Spleen (tissue), 11 donors: ENCODE data around the gene FASN. TPM values are rescaled to one million over a fixed set of nuclear protein-coding genes. Genes with fewer than 3 reads are reported as not detected.
A peak's percentile ranks its signal among the peaks of the same experiment; 100 is the strongest.

Experiments used
- DNase-seq: peaks from one replicate; pipeline ENCODE4 v3.0.0-alpha.2; 2020
- H3K27ac ChIP-seq, 8 donors: fragments of 200-600 bp; sonication (generic) in 7 of 8; 1 replicate in 4 of 8; 2 replicates in 4 of 8; pipeline versions ENCODE4 v1.5.0 to v1.8.0; 2016 to 2021; ENCODE audit warnings: inconsistent platforms in 4 of 8, mild to moderate bottlenecking in 4 of 8, moderate library complexity in 1 of 8
- H3K27me3 ChIP-seq, 7 donors: fragments of 200-600 bp; sonication (generic) in 6 of 7; replicated peaks in 1 of 7; 1 replicate in 4 of 7; 2 replicates in 3 of 7; pipeline versions ENCODE4 v1.5.0 to v1.8.0; 2016 to 2021; ENCODE audit warnings: inconsistent platforms in 3 of 7, mild to moderate bottlenecking in 1 of 7
- H3K36me3 ChIP-seq, 6 donors: fragments of 200-600 bp; sonication (generic) in 5 of 6; 1 replicate in 4 of 6; 2 replicates in 2 of 6; pipeline versions ENCODE4 v1.5.0 to v1.8.0; 2016 to 2021; ENCODE audit warnings: inconsistent platforms in 2 of 6
- H3K4me1 ChIP-seq, 6 donors: fragments of 200-600 bp; sonication (generic) in 5 of 6; 1 replicate in 3 of 6; 2 replicates in 3 of 6; pipeline versions ENCODE4 v1.5.0 to v1.8.0; 2016 to 2021; ENCODE audit warnings: inconsistent platforms in 3 of 6
- H3K4me3 ChIP-seq, 8 donors: fragments of 200-600 bp; sonication (generic) in 7 of 8; 1 replicate in 4 of 8; 2 replicates in 4 of 8; pipeline versions ENCODE4 v1.5.0 to v1.8.0; 2016 to 2021; ENCODE audit warnings: inconsistent platforms in 4 of 8, mild to moderate bottlenecking in 4 of 8, moderate library complexity in 2 of 8
- H3K9me3 ChIP-seq, 8 donors: fragments of 200-600 bp; sonication (generic) in 7 of 8; 1 replicate in 4 of 8; 2 replicates in 4 of 8; pipeline versions ENCODE4 v1.5.0 to v1.8.0; 2016 to 2021; ENCODE audit warnings: inconsistent platforms in 4 of 8
- POLR2A ChIP-seq, 3 donors: fragments of 450-650 bp; IDR thresholded peaks; one replicate each; pipeline ENCODE4 v1.5.1; 2017; ENCODE audit warnings: antibody characterized with exemption in 3 of 3, mild to moderate bottlenecking in 1 of 3
- POLR2AphosphoS5 ChIP-seq, 3 donors: sonication (generic); formaldehyde crosslinking; IDR thresholded peaks; one replicate each; pipeline ENCODE4 v1.5.1; 2017; ENCODE audit warnings: antibody characterized with exemption in 3 of 3
- WGBS, 5 donors: extraction: QIAGEN DNeasy Blood & Tissue Kit in 3 of 5; methylation state at CpG; one replicate each; pipeline versions ENCODE4 v1.1.5 to v1.1.7; 2013 to 2018; 5-methylcytosine and 5-hydroxymethylcytosine counted together
- intact Hi-C: fragments of 100-400 bp; cut with DNase I; formaldehyde crosslinking; loops from one replicate; pipeline ENCODE4 v1.15.0; 2023; ENCODE audit warnings: low total_unique reads
- polyA plus RNA-seq, 3 donors: library from polyadenylated mRNA; stranded (reverse); fragments of 200-250 nt; gene quantifications; one replicate each; pipeline ENCODE4 v1.2.1, GENCODE V29; 2013
- total RNA-seq, 7 donors: library from RNA; depleted of rRNA in 3 of 7; stranded (reverse); fragments of >200 nt in 3 of 7; fragmentation: NEBNext Ultra II Directional in 4 of 7; extraction: Animal tissue kit (Norgen Biotek cat#: 25700) in 4 of 7; gene quantifications; one replicate each; pipeline versions ENCODE4 v1.1.0 to v1.2.1, GENCODE V29; 2016 to 2021
- TF ChIP-seq, protein P1 (sequence below), 11 experiments: fragments of 200-600 bp in 7 of 11; fragments of 450-650 bp in 4 of 11; sonication (generic) in 4 of 11; IDR thresholded peaks in 8 of 11; conservative IDR thresholded peaks in 3 of 11; 1 replicate in 7 of 11; 2 replicates in 4 of 11; pipeline versions ENCODE4 v1.4.0 to v1.8.0; 2016 to 2021; ENCODE audit warnings: antibody characterized with exemption in 11 of 11, inconsistent platforms in 4 of 11, mild to moderate bottlenecking in 1 of 11
- donor health status: healthy with polysubstance abuse.
- donor health status: DM: no; HTN: no; CAD: no; lungs with moderate emphysema.
- donor health status: DM: no; HTN: no; CAD: no.
- donor health status: Bipolar disorder and iron deficiency.
- donor health status: healthy.
- donor health status: DM: no; HTN: no; CAD: no.
- donor health status: DM: yes; HTN: yes; CAD: no.

The FASN gene
- total and polyA plus RNA-seq, 10 donors: 9.3 to 45.2 (median 21.3) TPM

DNA sequence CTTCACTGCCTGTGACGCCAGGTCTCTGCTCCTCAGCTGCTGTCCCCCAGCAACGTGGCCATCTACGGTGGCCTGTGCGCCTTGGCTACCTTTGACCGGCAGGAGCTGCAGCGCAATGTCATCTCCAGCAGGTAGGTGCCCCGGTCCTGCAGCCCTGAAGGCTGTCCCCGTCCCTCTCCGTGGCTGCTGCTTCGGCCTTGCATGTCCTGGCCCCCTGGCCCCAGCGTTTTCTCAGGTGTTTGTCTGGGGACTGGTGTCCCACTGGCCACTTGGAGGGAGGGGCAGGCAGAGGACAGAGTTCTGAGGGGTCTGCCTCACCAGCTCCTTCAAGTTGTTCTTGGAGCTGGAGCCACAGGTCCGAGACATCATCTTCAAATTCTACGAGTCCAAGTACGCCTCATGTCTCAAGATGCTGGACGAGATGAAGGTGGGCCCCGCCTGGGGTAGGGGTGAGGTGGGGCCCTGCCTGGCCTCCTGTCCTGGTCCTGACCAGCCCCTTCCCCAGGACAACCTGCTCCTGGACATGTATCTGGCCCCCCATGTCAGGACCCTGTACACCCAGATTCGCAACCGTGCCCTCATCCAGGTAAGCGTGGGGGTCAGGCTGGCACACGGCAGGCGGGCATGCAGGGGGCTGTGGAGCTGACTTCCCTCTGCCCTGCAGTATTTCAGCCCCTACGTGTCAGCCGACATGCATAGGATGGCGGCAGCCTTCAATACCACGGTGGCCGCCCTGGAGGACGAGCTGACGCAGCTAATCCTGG, 41.9 kb downstream of the FASN start:
- TF ChIP-seq POLR2AphosphoS5 (IDR thresholded peaks at IDR 0.05): peak in 1 of 3 donors; percentile 2
- TF ChIP-seq, protein P1, sequence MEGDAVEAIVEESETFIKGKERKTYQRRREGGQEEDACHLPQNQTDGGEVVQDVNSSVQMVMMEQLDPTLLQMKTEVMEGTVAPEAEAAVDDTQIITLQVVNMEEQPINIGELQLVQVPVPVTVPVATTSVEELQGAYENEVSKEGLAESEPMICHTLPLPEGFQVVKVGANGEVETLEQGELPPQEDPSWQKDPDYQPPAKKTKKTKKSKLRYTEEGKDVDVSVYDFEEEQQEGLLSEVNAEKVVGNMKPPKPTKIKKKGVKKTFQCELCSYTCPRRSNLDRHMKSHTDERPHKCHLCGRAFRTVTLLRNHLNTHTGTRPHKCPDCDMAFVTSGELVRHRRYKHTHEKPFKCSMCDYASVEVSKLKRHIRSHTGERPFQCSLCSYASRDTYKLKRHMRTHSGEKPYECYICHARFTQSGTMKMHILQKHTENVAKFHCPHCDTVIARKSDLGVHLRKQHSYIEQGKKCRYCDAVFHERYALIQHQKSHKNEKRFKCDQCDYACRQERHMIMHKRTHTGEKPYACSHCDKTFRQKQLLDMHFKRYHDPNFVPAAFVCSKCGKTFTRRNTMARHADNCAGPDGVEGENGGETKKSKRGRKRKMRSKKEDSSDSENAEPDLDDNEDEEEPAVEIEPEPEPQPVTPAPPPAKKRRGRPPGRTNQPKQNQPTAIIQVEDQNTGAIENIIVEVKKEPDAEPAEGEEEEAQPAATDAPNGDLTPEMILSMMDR (IDR thresholded peaks at IDR 0.05 in 8 of 11, conservative IDR thresholded peaks at IDR 0.05 in 3 of 11): no peak
- TF ChIP-seq POLR2A (IDR thresholded peaks at IDR 0.05): no peak
- Histone ChIP-seq H3K27me3 (no peaks in the 10 kb centered on the region), H3K4me3 (no peak overlapping the region), H3K9me3 (no peaks in the 10 kb centered on the region), H3K27ac (no peak overlapping the region), H3K4me1 (peaks cover 14 to 80% (median 33%) of the 10 kb centered on the region in 6 donors), H3K36me3 (peaks cover 0 to 81% (median 75%) of the 10 kb centered on the region in 6 donors)
- WGBS, 5 donors: 89 to 94% (median 91%) methylated on average over 17 to 28 of the region's 28 CpGs
- intact Hi-C loops: no loop called here
- peak; percentile 74 for DNase-seq

DNA sequence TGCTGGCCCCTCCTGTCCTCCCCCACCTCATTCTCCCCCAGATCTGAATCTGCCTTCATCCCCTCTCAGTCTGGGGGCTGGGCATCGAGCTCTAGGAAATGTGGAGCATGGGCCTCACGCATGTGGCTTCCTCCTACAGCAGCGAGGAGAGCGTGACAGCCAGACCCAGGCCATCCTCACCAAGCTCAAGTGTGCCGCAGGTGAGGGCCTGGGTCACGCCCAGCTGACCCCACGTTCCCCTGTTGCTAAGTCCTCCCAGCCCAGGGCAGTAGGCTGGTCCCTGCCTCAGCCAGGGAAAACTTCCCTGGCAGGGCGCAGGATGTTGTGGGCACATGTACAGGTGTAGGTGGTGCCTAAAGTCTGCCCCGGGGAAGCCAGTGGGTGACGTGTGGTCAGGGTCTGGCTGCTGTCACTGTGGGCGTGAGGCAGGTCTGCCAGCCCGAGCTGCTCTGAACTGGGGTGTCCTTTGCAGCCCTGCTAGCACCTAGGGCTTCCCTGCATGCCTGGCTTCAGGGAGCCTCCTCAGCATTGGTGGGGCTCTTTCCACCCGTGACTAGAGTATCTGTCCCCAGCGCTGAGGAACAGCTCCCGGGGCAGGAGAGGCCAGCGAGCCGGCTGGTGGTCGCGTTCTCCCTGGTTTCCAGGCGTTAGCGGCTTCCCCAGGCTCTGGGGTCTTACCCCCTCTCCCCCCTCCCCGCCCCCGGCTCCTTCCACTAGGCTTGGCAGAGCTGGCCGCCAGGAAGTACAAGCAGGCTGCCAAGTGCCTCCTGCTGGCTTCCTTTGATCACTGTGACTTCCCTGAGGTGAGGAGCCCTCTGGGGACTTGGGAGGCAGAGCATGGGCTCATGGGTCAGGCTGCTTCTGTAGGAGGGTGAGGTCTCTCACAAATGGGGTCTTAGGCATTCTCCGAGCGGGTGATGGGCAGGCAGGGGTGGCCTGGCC, 42.7 kb downstream of the FASN start:
- Histone ChIP-seq H3K4me1 (peaks cover 19 to 88% (median 41%) of the 10 kb centered on the region in 6 donors), H3K9me3 (no peaks in the 10 kb centered on the region), H3K27ac (no peak overlapping the region), H3K27me3 (no peaks in the 10 kb centered on the region), H3K36me3 (peaks cover 0 to 72% (median 67%) of the 10 kb centered on the region in 6 donors), H3K4me3 (no peak overlapping the region)
- TF ChIP-seq POLR2A (IDR thresholded peaks at IDR 0.05): no peak
- TF ChIP-seq POLR2AphosphoS5 (IDR thresholded peaks at IDR 0.05): peak in 1 of 3 donors; percentile 48
- intact Hi-C loops: no loop called here
- peak; percentile 78 for DNase-seq
- 77 to 85% (median 83%) methylated on average over 7 to 26 of the region's 26 CpGs for WGBS, 5 donors

DNA sequence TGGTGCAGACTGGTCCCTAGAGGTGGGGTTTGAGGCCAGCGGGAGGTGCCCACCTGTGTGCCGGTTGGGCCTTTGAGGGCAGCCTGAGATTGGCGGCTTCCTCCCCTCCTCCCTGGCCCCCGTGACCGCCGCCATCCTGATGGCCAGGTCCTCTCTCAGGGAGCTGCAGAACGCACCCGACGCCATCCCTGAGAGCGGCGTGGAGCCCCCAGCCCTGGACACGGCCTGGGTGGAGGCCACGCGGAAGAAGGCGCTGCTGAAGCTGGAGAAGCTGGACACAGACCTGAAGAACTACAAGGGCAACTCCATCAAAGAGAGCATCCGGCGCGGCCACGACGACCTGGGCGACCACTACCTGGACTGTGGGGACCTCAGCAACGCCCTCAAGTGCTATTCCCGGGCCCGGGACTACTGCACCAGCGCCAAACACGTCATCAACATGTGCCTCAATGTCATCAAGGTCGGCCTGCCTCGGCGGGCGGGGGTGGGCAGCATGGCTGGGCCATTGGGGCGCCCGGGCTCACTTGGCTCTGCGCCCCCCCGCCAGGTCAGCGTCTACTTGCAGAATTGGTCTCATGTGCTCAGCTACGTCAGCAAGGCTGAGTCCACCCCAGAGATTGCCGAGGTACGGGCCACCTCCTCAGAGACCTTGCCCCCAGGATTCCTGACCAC, 43.5 kb downstream of the FASN start:
- peak; percentile 70 for DNase-seq

More for the DNA sequence above, 43.5 kb downstream of the FASN start:
- peak in 1 of 3 donors; percentile 7 for TF ChIP-seq POLR2AphosphoS5 (IDR thresholded peaks at IDR 0.05)
- TF ChIP-seq POLR2A (IDR thresholded peaks at IDR 0.05): no peak
- TF ChIP-seq, protein P1 (IDR thresholded peaks at IDR 0.05 in 8 of 11, conservative IDR thresholded peaks at IDR 0.05 in 3 of 11): no peak
- H3K4me1 ChIP-seq: peaks cover 20 to 91% (median 46%) of the 10 kb centered on the region in 6 donors
- H3K36me3 ChIP-seq: peaks cover 0 to 70% (median 59%) of the 10 kb centered on the region in 6 donors
- no peaks in the 10 kb centered on the region for H3K27me3 ChIP-seq
- intact Hi-C loops: no loop called here
- H3K4me3 ChIP-seq: no peak overlapping the region
- H3K9me3 ChIP-seq: no peaks in the 10 kb centered on the region
- H3K27ac ChIP-seq: no peak overlapping the region
- 87 to 97% (median 92%) methylated on average over 17 to 38 of the region's 38 CpGs for WGBS, 5 donors
